HG03139 (cell line): ENCODE data around the gene ADAMTSL3.

Source experiments
- ATAC-seq: cut with Tn5 transposase; IDR thresholded peaks from one replicate; pipeline ENCODE4 v1.9.1; 2021; ENCODE audit not compliant: unreplicated experiment

Gene ADAMTSL3

GRCh38 chr15:83858820-83859505 lies 205.0 kb downstream of the ADAMTSL3 start:
- ATAC-seq: no peak

- no peak for ATAC-seq
These were observed 212.8 kb downstream of the ADAMTSL3 start for GRCh38 chr15:83866692-83867091.

- ATAC-seq: no peak
These were observed 215.4 kb downstream of the ADAMTSL3 start for GRCh38 chr15:83869341-83869740.

GRCh38 chr15:83871808-83872559 lies 218.1 kb downstream of the ADAMTSL3 start:
- no peak for ATAC-seq

GRCh38 chr15:83873966-83874365 lies 220.0 kb downstream of the ADAMTSL3 start:
- ATAC-seq: no peak

- no peak for ATAC-seq
These were observed 226.6 kb downstream of the ADAMTSL3 start for GRCh38 chr15:83880529-83880928.

GRCh38 chr15:83881156-83881555 lies 227.2 kb downstream of the ADAMTSL3 start:
- no peak for ATAC-seq

GRCh38 chr15:83886321-83886720 lies 232.4 kb downstream of the ADAMTSL3 start:
- no peak for ATAC-seq

- no peak for ATAC-seq
These were observed 233.5 kb downstream of the ADAMTSL3 start for GRCh38 chr15:83887404-83887803.

GRCh38 chr15:83887961-83888360 lies 234.0 kb downstream of the ADAMTSL3 start:
- ATAC-seq: no peak

- ATAC-seq: no peak
These were observed 236.1 kb downstream of the ADAMTSL3 start for GRCh38 chr15:83889995-83890394.

- no peak for ATAC-seq
These were observed 236.7 kb downstream of the ADAMTSL3 start for GRCh38 chr15:83890587-83890986.

- no peak for ATAC-seq
These were observed 238.6 kb downstream of the ADAMTSL3 start for GRCh38 chr15:83892498-83892897.

GRCh38 chr15:83893308-83893707 lies 239.4 kb downstream of the ADAMTSL3 start:
- ATAC-seq: no peak

GRCh38 chr15:83897037-83897436 lies 243.1 kb downstream of the ADAMTSL3 start:
- no peak for ATAC-seq

- no peak for ATAC-seq
These were observed 244.4 kb downstream of the ADAMTSL3 start for GRCh38 chr15:83898361-83898760.

- no peak for ATAC-seq
These were observed 245.7 kb downstream of the ADAMTSL3 start for GRCh38 chr15:83899670-83900069.

- no peak for ATAC-seq
These were observed 250.5 kb downstream of the ADAMTSL3 start for GRCh38 chr15:83904107-83905040.

- no peak for ATAC-seq
These were observed 251.8 kb downstream of the ADAMTSL3 start for GRCh38 chr15:83905556-83906273.

- ATAC-seq: no peak
These were observed 257.4 kb downstream of the ADAMTSL3 start for GRCh38 chr15:83911345-83911744.

- no peak for ATAC-seq
These were observed 258.4 kb downstream of the ADAMTSL3 start for GRCh38 chr15:83912343-83912742.
